BLaER1 treated with 17β-estradiol and CSF1 and Interleukin-3, amounts not matched to agents 10 nM and 100 nM (cell line): ENCODE results near the gene TCL1A.
A peak's percentile ranks its signal among the peaks of the same experiment; 100 is the strongest.
"Not testable (repeated sequence)": the region's sequence is repeated elsewhere in the genome, so short reads cannot be mapped to it uniquely, and the experiment has no call there.

ENCODE experiments used
- H3K27ac ChIP-seq, 11 experiments: shearing (Covaris generic); formaldehyde crosslinking; 2 replicates each; pipeline ENCODE4 v1.8.1; 2022
- H3K27me3 ChIP-seq, 11 experiments: shearing (Covaris generic); formaldehyde crosslinking; 2 replicates each; pipeline ENCODE4 v1.8.1; 2022
- H3K36me3 ChIP-seq, 11 experiments: shearing (Covaris generic); formaldehyde crosslinking; 2 replicates each; pipeline ENCODE4 v1.8.1; 2022
- H3K4me1 ChIP-seq, 10 experiments: shearing (Covaris generic); formaldehyde crosslinking; 2 replicates each; pipeline ENCODE4 v1.8.1; 2022
- H3K4me2 ChIP-seq, 11 experiments: shearing (Covaris generic); formaldehyde crosslinking; 2 replicates each; pipeline ENCODE4 v1.8.1; 2022
- H3K4me3 ChIP-seq, 10 experiments: shearing (Covaris generic); formaldehyde crosslinking; 2 replicates each; pipeline ENCODE4 v1.8.1; 2022
- H3K9ac ChIP-seq, 11 experiments: shearing (Covaris generic); formaldehyde crosslinking; 2 replicates each; pipeline ENCODE4 v1.8.1; 2022
- H3K9me3 ChIP-seq, 11 experiments: shearing (Covaris generic); formaldehyde crosslinking; replicated peaks in 1 of 11; 2 replicates each; pipeline ENCODE4 v1.8.1; 2022
- H4K20me1 ChIP-seq, 11 experiments: shearing (Covaris generic); formaldehyde crosslinking; 2 replicates each; pipeline ENCODE4 v1.8.1; 2022
- Cebpa-rat ChIP-seq, 11 experiments: shearing (Covaris generic); IDR thresholded peaks; 2 replicates each; pipeline ENCODE4 v1.8.1; 2022

Gene TCL1A

GRCh38 chr14:95741038-95741490, 27.1 kb upstream of the TCL1A start:
- peaks cover 0 to 43% (median 4%) of the 10 kb centered on the region in 11 experiments; a peak in 9 of 22 replicates for H3K36me3 ChIP-seq
- H3K9ac ChIP-seq = no peak overlapping the region
- peaks cover 0 to 21% (median 8%) of the 10 kb centered on the region in 11 experiments; a peak in 14 of 22 replicates for H3K9me3 ChIP-seq
- H3K27me3 ChIP-seq = no peaks in the 10 kb centered on the region
- peaks cover 29 to 34% (median 31%) of the 10 kb centered on the region in 10 experiments for H3K4me1 ChIP-seq
- no peak overlapping the region for H3K4me3 ChIP-seq
- TF ChIP-seq Cebpa-rat (IDR thresholded peaks at IDR 0.05) = no peak
- no peak overlapping the region for H3K27ac ChIP-seq
- peak overlapping the region in 2 of 11 experiments; percentile 4 to 15; a peak in 1 of 22 replicates for H3K4me2 ChIP-seq
- no peaks in the 10 kb centered on the region for H4K20me1 ChIP-seq

- peak overlapping the region in 7 of 11 experiments; percentile 15 to 74 (median 40); a peak in 11 of 22 replicates for H3K27ac ChIP-seq
- no peaks in the 10 kb centered on the region for H3K27me3 ChIP-seq
- peak overlapping the region in 2 of 10 experiments; percentile 1 to 19; a peak in 2 of 20 replicates for H3K4me3 ChIP-seq
- TF ChIP-seq Cebpa-rat (IDR thresholded peaks at IDR 0.05) = no peak
- H3K4me1 ChIP-seq = peaks cover 29 to 34% (median 31%) of the 10 kb centered on the region in 10 experiments
- H3K36me3 ChIP-seq = peaks cover 0 to 37% (median 4%) of the 10 kb centered on the region in 11 experiments; a peak in 9 of 22 replicates
- no peak overlapping the region for H3K9ac ChIP-seq
- H3K9me3 ChIP-seq = peaks cover 0 to 21% (median 8%) of the 10 kb centered on the region in 11 experiments; a peak in 14 of 22 replicates
- peak overlapping the region; percentile 26 to 67 (median 55); a peak in 19 of 22 replicates for H3K4me2 ChIP-seq
- no peaks in the 10 kb centered on the region for H4K20me1 ChIP-seq
Measured at GRCh38 chr14:95739356-95739755, 25.4 kb upstream of the TCL1A start.

- H3K9me3 ChIP-seq = peaks cover 0 to under 1% (median 0%) of the 10 kb centered on the region in 11 experiments; a peak in 1 of 22 replicates
- no peak overlapping the region for H3K4me3 ChIP-seq
- H3K27me3 ChIP-seq = no peaks in the 10 kb centered on the region
- H4K20me1 ChIP-seq = no peaks in the 10 kb centered on the region
- H3K9ac ChIP-seq = no peak overlapping the region
- H3K4me1 ChIP-seq = peaks cover 8 to 33% (median 28%) of the 10 kb centered on the region in 10 experiments
- no peak overlapping the region for H3K4me2 ChIP-seq
- H3K27ac ChIP-seq = no peak overlapping the region
- H3K36me3 ChIP-seq = peaks cover 0 to 23% (median 0%) of the 10 kb centered on the region in 11 experiments; a peak in 4 of 22 replicates
- no peak for TF ChIP-seq Cebpa-rat (IDR thresholded peaks at IDR 0.05)
Measured at GRCh38 chr14:95733212-95733611, 19.3 kb upstream of the TCL1A start.

- Histone ChIP-seq H3K27me3 (no peaks in the 10 kb centered on the region), H4K20me1 (no peaks in the 10 kb centered on the region), H3K4me3 (no peak overlapping the region), H3K9me3 (no peaks in the 10 kb centered on the region), H3K36me3 (peaks cover 0 to 33% (median 0%) of the 10 kb centered on the region in 11 experiments; a peak in 6 of 22 replicates), H3K4me2 (0 out of 22 replicates have a peak overlapping the region, but pooled peaks of 1 of the 11 experiments have one; percentile 48), H3K27ac (no peak overlapping the region), H3K9ac (no peak overlapping the region), H3K4me1 (peaks cover 0 to 34% (median 27%) of the 10 kb centered on the region in 10 experiments; a peak in 16 of 20 replicates)
- TF ChIP-seq Cebpa-rat (IDR thresholded peaks at IDR 0.05) = no peak
Measured at GRCh38 chr14:95730126-95730525, 16.2 kb upstream of the TCL1A start.

GRCh38 chr14:95729402-95730028, 15.6 kb upstream of the TCL1A start:
- not testable (repeated sequence) for H3K27me3 ChIP-seq, H3K9ac ChIP-seq, H3K9me3 ChIP-seq, H3K27ac ChIP-seq, H4K20me1 ChIP-seq, H3K4me3 ChIP-seq
- Histone ChIP-seq H3K4me2 (peak overlapping the region in 8 of 11 experiments; percentile 27 to 53 (median 42); a peak in 15 of 22 replicates), H3K4me1 (peaks cover 0 to 38% (median 27%) of the 10 kb centered on the region in 10 experiments; a peak in 16 of 20 replicates), H3K36me3 (peaks cover 0 to 39% (median 3%) of the 10 kb centered on the region in 11 experiments; a peak in 8 of 22 replicates)

- Histone ChIP-seq H3K36me3 (peaks cover 0 to 50% (median 25%) of the 10 kb centered on the region in 11 experiments; a peak in 15 of 22 replicates), H3K27ac (no peak overlapping the region), H3K4me1 (peaks cover 0 to 38% (median 27%) of the 10 kb centered on the region in 10 experiments; a peak in 16 of 20 replicates), H4K20me1 (no peaks in the 10 kb centered on the region), H3K4me2 (0 out of 22 replicates have a peak overlapping the region, but pooled peaks of 1 of the 11 experiments have one; percentile 58), H3K4me3 (no peak overlapping the region), H3K9ac (no peak overlapping the region), H3K27me3 (no peaks in the 10 kb centered on the region), H3K9me3 (peaks cover 18 to 24% (median 22%) of the 10 kb centered on the region in 11 experiments)
- no peak for TF ChIP-seq Cebpa-rat (IDR thresholded peaks at IDR 0.05)
Measured at GRCh38 chr14:95727056-95727700, 13.3 kb upstream of the TCL1A start.

- Histone ChIP-seq H3K9ac (no peak overlapping the region), H3K36me3 (peaks cover 0 to 62% (median 34%) of the 10 kb centered on the region in 11 experiments; a peak in 15 of 22 replicates), H3K27me3 (no peaks in the 10 kb centered on the region), H3K4me2 (peak overlapping the region in 8 of 11 experiments; percentile 32 to 60 (median 52); a peak in 15 of 22 replicates), H3K27ac (peak overlapping the region in 4 of 11 experiments; percentile 11 to 46 (median 14); a peak in 3 of 22 replicates), H3K9me3 (peaks cover 27 to 35% (median 33%) of the 10 kb centered on the region in 11 experiments), H4K20me1 (no peaks in the 10 kb centered on the region), H3K4me3 (no peak overlapping the region), H3K4me1 (peaks cover 0 to 38% (median 27%) of the 10 kb centered on the region in 10 experiments; a peak in 16 of 20 replicates)
- no peak for TF ChIP-seq Cebpa-rat (IDR thresholded peaks at IDR 0.05)
Measured at GRCh38 chr14:95725685-95726336, 11.9 kb upstream of the TCL1A start.

GRCh38 chr14:95722525-95723190, 8.7 kb upstream of the TCL1A start:
- Histone ChIP-seq H3K4me2 (no peak overlapping the region), H3K9ac (no peak overlapping the region), H3K4me1 (peaks cover 0 to 21% (median 13%) of the 10 kb centered on the region in 10 experiments; a peak in 14 of 20 replicates), H3K36me3 (peaks cover 0 to 57% (median 34%) of the 10 kb centered on the region in 11 experiments; a peak in 15 of 22 replicates), H3K4me3 (no peak overlapping the region), H4K20me1 (no peaks in the 10 kb centered on the region), H3K27me3 (no peaks in the 10 kb centered on the region), H3K27ac (no peak overlapping the region), H3K9me3 (peaks cover 27 to 35% (median 33%) of the 10 kb centered on the region in 11 experiments)
- TF ChIP-seq Cebpa-rat (IDR thresholded peaks at IDR 0.05) = no peak
